Stimulated activated naive CD8-positive, alpha-beta T cell treated with anti-CD3 and anti-CD28 coated beads, Interleukin-15, Interleukin-2, amounts not matched to agents 100 U/mL and 50 U/mL, for 24 hours (primary cell): ENCODE measurements around the gene CMTM2.
A peak's percentile ranks its signal among the peaks of the same experiment; 100 is the strongest.
"Not testable (repeated sequence)": the region's sequence is repeated elsewhere in the genome, so short reads cannot be mapped to it uniquely, and the experiment has no call there.

Source experiments
- ATAC-seq: fragments of 150-1000 bp; cut with Tn5 transposase; one replicate; pipeline ENCODE4 v1.10.0; 2021
- DNase-seq: peaks from one replicate; pipeline ENCODE4 v3.0.0; 2021

The CMTM2 gene

GRCh38 chr16:66587881-66588600 is 8.8 kb downstream of the CMTM2 start:
- DNase-seq (no peak), ATAC-seq (no peak)

- peak; percentile 65 for DNase-seq
- ATAC-seq = peak; percentile 93
These were observed 9.9 kb downstream of the CMTM2 start for GRCh38 chr16:66588981-66589713.

- DNase-seq (no peak), ATAC-seq (peak; percentile 36)
These were observed 11.1 kb downstream of the CMTM2 start for GRCh38 chr16:66590322-66590721.

- DNase-seq (no peak), ATAC-seq (no peak)
These were observed 11.8 kb downstream of the CMTM2 start for GRCh38 chr16:66591018-66591417.

GRCh38 chr16:66592241-66592640 is 13.0 kb downstream of the CMTM2 start:
- ATAC-seq (no peak), DNase-seq (no peak)

- no peak for DNase-seq
- no peak for ATAC-seq
These were observed 13.6 kb downstream of the CMTM2 start for GRCh38 chr16:66592814-66593213.

- DNase-seq (no peak), ATAC-seq (no peak)
These were observed 15.5 kb downstream of the CMTM2 start for GRCh38 chr16:66594739-66595138.

GRCh38 chr16:66596559-66596958 is 17.3 kb downstream of the CMTM2 start:
- not testable (repeated sequence) for ATAC-seq, DNase-seq

- DNase-seq = no peak
- ATAC-seq = no peak
These were observed 18.0 kb downstream of the CMTM2 start for GRCh38 chr16:66596986-66597848.

- ATAC-seq (peak; percentile 65), DNase-seq (no peak)
These were observed 18.8 kb downstream of the CMTM2 start for GRCh38 chr16:66598111-66598510.

- DNase-seq (no peak), ATAC-seq (no peak)
These were observed 20.5 kb downstream of the CMTM2 start for GRCh38 chr16:66599726-66600125.

- ATAC-seq (no peak), DNase-seq (no peak)
These were observed 21.2 kb downstream of the CMTM2 start for GRCh38 chr16:66600477-66600876.

GRCh38 chr16:66601471-66601870 is 22.2 kb downstream of the CMTM2 start:
- no peak for ATAC-seq
- no peak for DNase-seq

GRCh38 chr16:66603537-66604375 is 24.5 kb downstream of the CMTM2 start:
- DNase-seq (peak; percentile 65), ATAC-seq (peak; percentile 53)

- peak; percentile 50 for ATAC-seq
- DNase-seq = peak; percentile 84
These were observed 25.3 kb downstream of the CMTM2 start, which contains the start of gene CMTM3 for GRCh38 chr16:66604376-66605176. Gene CMTM3, plus strand, starts transcription at chr16:66604704. Its CDS starts 102 bp downstream, at chr16:66604806.

- DNase-seq = peak; percentile 49
These were observed 26.1 kb downstream of the CMTM2 start for GRCh38 chr16:66605177-66605978.

GRCh38 chr16:66605979-66606751 is 26.9 kb downstream of the CMTM2 start:
- ATAC-seq = no peak
- no peak for DNase-seq

More at GRCh38 chr16:66605177-66605978, 26.1 kb downstream of the CMTM2 start:
- peak; percentile 9 for ATAC-seq

GRCh38 chr16:66608241-66609138 is 29.2 kb downstream of the CMTM2 start:
- ATAC-seq = peak; percentile 65
- peak; percentile 93 for DNase-seq
